GM18502 (cell line): Measurements from ENCODE around the gene GCM1.
A peak's percentile ranks its signal among the peaks of the same experiment; 100 is the strongest.

Experiments
- ATAC-seq: cut with Tn5 transposase; IDR thresholded peaks from one replicate; pipeline ENCODE4 v1.9.1; 2021; ENCODE audit warnings: mild to moderate bottlenecking; ENCODE audit not compliant: unreplicated experiment, poor library complexity

The GCM1 gene

DNA sequence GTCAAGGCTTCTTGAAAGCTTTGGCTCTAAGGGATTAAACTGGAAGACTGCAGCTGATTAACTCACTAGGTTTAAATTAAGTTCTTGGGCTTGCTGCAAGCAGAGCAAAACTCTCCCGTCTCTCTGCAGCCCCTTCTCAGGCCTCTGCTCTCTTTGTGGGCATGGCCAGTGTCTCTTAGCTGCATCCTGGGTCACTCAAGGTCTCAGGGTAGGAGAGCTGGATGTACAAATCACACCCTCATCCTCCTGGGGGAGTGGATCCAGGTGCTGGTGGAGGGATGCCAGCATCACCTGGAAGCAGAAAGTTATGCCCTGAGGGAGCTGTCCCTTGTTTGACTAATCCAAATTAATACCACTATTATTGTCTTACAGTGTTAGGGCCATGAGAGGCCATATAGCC lies 35.8 kb downstream of the GCM1 start:
- ATAC-seq = no peak

DNA sequence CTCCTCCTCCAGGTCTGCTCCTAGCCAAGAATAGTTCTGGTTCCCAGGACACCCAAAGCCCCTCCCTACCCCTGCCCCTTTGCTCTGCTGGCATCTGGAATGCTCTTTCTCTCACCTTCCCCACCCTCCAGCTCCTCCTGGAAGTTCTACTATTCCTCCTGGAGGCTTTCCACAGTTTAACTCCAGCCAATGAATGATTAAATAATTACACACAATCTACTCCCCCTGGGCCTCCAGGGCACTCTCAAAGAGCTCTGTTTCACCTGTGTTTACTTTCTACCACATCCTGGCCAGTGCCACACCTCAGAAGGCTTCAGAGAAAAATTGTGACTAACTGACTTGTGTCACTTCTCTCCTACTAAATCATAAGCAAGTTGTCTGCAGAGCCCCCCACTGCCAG lies 36.2 kb downstream of the GCM1 start:
- no peak for ATAC-seq

DNA sequence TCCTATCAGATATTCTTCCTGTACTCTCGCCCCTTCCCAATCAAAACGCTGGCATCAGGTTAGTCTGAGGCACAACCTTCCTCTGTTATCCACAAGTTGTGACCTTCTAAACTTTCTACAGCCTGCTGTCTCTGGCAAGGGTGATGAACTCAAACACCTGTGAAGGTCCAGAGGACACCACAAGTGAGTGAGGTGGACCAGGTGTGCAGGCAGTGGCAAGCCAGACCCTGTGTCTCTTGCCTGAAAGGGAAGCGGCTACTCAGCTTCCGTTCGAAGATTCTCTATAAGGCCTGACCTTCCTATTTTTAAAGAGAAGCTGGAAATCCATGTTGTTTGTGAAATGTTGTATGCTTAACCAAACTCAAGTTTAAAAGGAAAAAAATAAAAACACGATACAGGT lies 36.8 kb downstream of the GCM1 start:
- no peak for ATAC-seq

DNA sequence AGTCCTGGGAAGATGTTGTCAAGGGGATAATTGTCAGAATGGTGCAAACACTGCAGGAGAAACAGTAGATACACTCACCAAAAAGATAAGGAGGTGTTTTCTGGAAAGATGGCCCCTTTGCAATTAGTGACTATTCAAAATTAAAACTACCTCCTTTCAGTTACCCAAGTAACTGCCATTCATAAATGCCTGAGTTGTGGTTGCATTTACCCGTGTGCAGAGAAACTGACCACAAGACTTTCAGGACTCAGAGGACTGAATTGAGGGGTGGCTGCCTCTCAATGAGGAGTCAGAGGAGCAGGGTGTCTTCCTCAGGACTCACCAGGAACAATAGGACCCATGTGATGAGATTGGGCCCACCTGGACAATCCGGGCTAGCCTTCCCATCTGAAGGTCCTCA lies 39.0 kb downstream of the GCM1 start:
- ATAC-seq = peak; percentile 90

DNA sequence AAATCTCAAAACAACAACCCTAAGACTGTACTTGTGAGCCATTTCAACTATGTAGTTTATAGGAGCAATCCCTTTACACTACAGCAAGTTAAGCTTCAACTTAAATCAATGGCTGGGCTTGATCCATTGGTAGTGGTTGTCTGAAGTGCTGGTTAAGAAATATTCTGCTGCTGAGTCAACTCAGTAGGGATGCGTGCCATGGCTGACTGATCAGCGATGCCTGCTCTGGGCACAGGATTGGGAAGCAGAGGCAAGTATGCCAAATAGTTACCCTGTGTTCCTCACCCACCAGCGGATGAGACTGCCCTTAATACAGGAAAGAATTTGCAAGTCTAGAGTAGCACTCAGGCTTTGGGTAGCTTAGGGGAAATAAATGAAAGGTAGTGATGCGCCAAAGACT lies 41.5 kb downstream of the GCM1 start:
- ATAC-seq = no peak

DNA sequence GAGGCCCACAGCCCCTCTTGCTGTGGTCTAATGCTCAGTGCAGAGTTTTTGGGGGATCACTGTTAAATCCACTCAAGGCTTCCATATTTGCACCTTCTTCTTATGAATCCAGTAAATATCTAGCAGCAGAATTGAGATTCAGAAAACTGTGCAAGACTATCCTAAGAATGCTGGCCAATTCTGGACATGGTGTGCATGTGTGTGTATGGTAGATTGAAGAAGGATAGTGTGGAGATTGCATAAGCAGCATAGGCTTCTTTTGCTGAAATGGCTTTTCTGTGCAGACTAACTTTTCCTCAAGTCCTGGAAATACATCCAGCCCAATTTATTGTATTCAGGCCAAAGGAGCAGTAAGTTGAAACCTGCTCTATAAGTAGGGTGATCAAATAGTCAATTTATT lies 43.7 kb downstream of the GCM1 start:
- no peak for ATAC-seq

DNA sequence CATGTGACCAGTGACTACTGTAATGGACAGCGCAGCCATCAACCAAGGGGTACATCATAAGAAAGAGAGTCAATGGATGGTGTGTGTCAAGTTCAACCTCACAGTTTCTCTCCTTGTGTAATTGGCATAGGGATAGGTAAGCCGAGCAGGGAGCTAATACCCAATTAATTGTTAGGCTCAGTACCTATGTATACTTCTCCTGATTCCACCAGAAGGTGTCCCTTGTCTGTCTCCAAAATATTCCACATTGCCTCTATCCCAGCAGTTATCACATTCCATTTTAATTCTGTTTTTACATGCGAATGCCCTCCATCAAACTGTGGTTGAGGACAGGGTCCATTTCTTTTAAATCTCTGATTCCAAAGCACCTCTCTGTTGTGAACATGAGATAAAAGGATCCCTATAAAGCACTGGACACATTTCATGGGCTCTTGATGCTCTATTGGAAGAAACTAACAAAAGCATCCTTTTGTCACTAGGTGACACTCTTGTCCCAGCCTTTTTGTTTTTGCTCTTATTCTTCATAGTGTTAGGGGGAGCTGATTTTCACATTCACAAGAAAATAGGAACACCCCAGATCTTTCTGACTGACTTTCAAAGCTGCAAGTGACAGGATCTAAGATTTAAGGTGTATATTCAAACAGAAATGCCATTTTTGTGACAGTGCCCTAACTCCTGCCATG lies 44.5 kb downstream of the GCM1 start:
- no peak for ATAC-seq

DNA sequence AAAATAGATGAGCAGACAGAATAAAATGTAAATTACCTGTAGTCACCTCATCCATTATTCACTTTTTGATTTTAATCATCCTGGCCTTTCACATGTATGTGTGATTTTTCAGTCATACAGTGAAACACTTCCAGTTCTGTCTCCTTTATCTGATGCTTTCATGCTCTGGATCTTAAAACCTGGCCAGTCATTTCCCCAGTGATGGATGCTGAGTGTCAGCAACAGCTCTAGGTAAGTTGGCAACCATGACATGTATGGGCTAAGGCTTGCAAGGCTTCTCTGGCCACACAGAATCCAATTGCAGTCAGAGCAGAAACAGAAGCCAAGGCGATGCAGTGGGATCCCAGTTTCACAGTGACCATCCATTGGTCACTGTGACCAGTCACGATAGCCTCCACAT lies 47.6 kb downstream of the GCM1 start:
- no peak for ATAC-seq

DNA sequence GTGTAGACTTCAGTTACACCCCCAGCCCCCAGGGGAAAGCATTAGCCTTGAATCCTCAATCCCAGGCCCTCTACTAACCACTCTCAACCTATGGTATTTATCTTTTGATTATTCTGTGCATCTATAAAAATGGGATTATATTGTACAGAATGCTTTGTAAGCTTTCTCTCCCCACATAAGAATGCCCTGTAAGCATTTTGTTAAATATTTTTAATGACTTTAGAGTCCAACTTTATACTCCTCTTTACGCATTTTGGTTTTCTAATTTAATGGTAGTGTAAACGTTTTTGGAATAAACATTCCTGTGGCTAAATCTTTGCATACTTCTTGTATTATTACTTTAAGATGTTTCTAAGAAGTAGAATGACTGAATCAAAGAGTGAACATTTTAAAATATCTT lies 48.1 kb downstream of the GCM1 start:
- ATAC-seq = no peak

DNA sequence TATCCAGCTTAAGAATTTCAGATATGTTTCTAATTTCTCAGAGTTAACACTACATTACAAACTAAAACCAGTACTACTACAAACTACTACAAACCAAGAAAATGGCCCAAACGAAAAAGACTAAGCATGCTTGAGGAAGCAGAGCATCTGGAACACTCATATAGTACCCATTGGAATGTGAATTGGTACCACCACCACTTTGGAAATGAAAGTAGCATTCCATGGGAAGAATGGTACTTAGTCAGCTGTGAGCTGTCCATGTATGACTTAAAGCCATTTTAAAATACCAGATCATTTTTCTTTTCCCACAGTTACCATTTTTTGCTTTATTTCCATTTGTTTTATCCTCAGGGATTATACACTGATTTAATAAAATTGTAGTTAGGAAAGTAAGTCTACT lies 52.9 kb downstream of the GCM1 start:
- ATAC-seq = no peak

DNA sequence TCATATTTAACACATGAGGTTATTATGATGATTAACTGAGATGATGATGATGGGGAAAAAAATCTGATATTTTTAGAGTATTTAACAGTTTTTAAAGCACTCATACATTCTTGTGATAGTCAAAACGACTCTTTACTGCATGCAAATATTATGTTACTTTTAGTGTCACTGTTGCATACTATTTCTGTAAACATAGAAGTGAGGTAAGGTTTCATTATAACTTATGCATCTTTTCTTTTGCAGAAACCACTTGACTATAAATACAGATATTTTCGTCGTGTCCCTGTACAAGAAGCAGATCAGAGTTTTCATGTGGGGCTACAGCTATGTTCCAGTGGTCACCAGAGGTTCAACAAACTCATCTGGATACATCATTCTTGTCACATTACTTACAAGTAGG lies 53.4 kb downstream of the GCM1 start:
- no peak for ATAC-seq

DNA sequence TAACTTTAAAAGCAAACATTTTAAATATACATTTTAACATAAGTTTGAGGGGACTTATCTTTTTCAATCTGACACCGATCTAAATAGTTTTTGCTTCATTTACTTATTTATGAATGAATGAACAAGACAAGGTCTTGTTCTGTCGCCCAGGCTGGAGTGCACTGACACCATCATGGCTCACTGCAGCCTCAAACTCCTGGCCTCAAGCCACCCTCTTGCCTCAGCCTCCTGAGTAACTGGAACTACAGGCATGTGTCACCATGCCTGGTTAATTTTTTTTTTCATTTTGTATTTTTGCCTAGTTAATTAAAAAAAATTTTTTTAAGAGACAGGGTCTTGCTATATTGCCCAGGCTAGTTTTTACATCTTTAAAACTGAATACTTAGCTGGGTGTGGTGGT lies 58.1 kb downstream of the GCM1 start:
- no peak for ATAC-seq

DNA sequence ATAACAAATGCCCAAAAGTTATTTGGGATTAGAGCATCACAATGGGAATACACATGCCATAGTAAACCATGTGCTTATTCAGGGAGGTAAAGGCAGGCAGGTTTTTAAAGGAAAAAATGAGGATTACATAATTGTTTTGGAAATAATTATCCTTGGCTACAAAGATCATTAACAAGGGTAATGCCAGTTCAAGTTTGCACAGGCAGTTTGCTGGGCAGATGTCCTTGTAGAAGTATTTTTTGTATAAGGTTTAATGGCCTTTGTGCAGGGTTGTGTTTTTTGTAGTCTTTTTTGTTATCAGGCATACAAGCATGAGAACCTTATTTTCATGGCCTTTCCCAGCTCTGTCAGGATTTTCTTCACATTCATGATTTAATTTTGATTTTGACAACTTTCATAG lies 58.7 kb downstream of the GCM1 start:
- no peak for ATAC-seq

DNA sequence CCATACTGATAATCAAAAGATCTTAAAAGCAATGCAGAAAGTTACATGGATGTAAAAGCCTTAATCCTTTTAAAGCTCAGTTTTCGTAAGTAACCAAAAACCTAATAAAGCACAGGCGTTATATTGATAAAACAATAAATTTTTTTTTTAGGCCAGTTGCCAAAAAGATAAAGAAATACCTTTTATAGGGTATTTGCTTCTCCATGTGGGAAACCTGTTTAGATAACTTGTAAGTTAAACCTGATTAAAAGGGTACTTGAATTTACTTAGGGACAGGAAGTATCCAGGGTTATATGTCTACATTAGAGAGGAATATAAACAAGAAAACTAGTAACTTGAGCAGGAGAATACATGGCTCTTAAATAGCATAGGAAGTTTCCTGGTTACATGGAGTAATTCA lies 62.3 kb downstream of the GCM1 start:
- ATAC-seq = no peak

DNA sequence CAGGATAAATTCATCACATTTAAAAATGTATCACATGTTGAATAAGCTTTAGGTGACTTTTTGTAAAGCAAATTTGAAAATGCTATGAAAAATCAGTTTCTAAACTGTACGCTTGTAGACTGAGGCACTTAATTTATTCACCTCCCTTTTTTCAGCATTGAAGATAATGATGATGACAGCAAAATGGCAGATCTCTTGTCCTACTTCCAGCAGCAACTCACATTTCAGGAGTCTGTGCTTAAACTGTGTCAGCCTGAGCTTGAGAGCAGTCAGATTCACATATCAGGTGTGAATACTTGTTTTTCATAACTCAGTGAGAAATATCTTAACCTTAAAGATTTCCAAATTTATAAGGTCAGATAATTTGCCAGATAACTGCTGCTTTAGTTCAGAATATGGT lies 67.8 kb downstream of the GCM1 start:
- no peak for ATAC-seq
